OCI-LY7 (cell line): ENCODE measurements around the gene MEGF6. TPM values are rescaled to one million over a fixed set of nuclear protein-coding genes. Genes with fewer than 3 reads are reported as not detected.

ENCODE experiments used
- BruUV-seq: library from RNA; stranded (reverse); fragments of 400-500 nt; replicated peaks from 2 replicates; lab custom pipeline; 2021; lab: Mats Ljungman, UMichigan
- CTCF ChIA-PET: fragments of 300-600 bp; sonication (Branson Sonifier 250); formaldehyde crosslinking; loops from one replicate; lab custom pipeline; 2022; ENCODE audit warnings: antibody characterized with exemption; ENCODE audit not compliant: unreplicated experiment; lab: Charles Lee
- POLR2A ChIA-PET: fragments of 300-600 bp; sonication (Branson Sonifier 250); formaldehyde crosslinking; loops from one replicate; lab custom pipeline; 2022; ENCODE audit warnings: antibody characterized with exemption; lab: Charles Lee
- DNase-seq: peaks from one replicate; pipeline ENCODE4 v3.0.0-alpha.2; 2015; ENCODE audit warnings: low spot score
- H2AFZ ChIP-seq: fragments of 200-600 bp; sonication (generic), shearing (Covaris generic); 2 replicates; pipeline ENCODE4 v1.6.1; 2014; ENCODE audit warnings: mild to moderate bottlenecking, antibody characterized with exemption, low read length, moderate library complexity
- H3K27ac ChIP-seq: fragments of 200-600 bp; sonication (generic); 2 replicates; pipeline ENCODE4 v1.5.1; 2014; ENCODE audit warnings: mixed run types, low read depth, mild to moderate bottlenecking, moderate library complexity, low read length, inconsistent platforms; ENCODE audit not compliant: poor library complexity, severe bottlenecking
- H3K36me3 ChIP-seq: fragments of 200-600 bp; sonication (generic); 2 replicates; pipeline ENCODE4 v1.6.1; 2014; ENCODE audit warnings: mild to moderate bottlenecking, antibody characterized with exemption, low read length, moderate library complexity, mixed read lengths; ENCODE audit not compliant: insufficient read depth
- H3K4me1 ChIP-seq: fragments of 200-600 bp; sonication (generic); 2 replicates; pipeline ENCODE4 v1.5.1; 2014; ENCODE audit warnings: mild to moderate bottlenecking, low read length; ENCODE audit not compliant: insufficient read depth, poor library complexity, severe bottlenecking
- H3K4me2 ChIP-seq: fragments of 200-600 bp; sonication (generic); 2 replicates; pipeline ENCODE4 v1.6.1; 2014; ENCODE audit warnings: mild to moderate bottlenecking, low read length
- H3K4me3 ChIP-seq: fragments of 200-600 bp; sonication (generic); 2 replicates; pipeline ENCODE4 v1.5.1; 2014; ENCODE audit warnings: mild to moderate bottlenecking, low read depth, low read length; ENCODE audit not compliant: poor library complexity, severe bottlenecking
- H3K79me2 ChIP-seq: fragments of 200-600 bp; sonication (generic); 2 replicates; pipeline ENCODE4 v1.6.1; 2016; ENCODE audit warnings: low read depth, mild to moderate bottlenecking, low read length, moderate library complexity, mixed read lengths; ENCODE audit not compliant: insufficient read depth
- H3K9me2 ChIP-seq: fragments of 200-600 bp; sonication (generic); 2 replicates; pipeline ENCODE4 v1.6.1; 2016; ENCODE audit warnings: mild to moderate bottlenecking, low read length, mixed read lengths; ENCODE audit not compliant: insufficient read depth
- H3K9me3 ChIP-seq: fragments of 200-600 bp; sonication (generic); 2 replicates; pipeline ENCODE4 v1.6.1; 2014; ENCODE audit warnings: mild to moderate bottlenecking, mixed run types, low read length, mixed read lengths
- H4K20me1 ChIP-seq: fragments of 200-600 bp; sonication (generic); 2 replicates; pipeline ENCODE4 v1.6.1; 2014; ENCODE audit warnings: mild to moderate bottlenecking, antibody characterized with exemption, low read length, moderate library complexity, mixed read lengths; ENCODE audit not compliant: insufficient read depth
- EZH2phosphoT487 ChIP-seq: fragments of 200-600 bp; sonication (generic); IDR thresholded peaks from 2 replicates; pipeline ENCODE4 v1.6.1; 2018; ENCODE audit warnings: low read depth, borderline replicate concordance, mild to moderate bottlenecking, mixed run types, antibody characterized with exemption, low read length, moderate library complexity, mixed read lengths
- intact Hi-C: fragments of 100-400 bp; cut with micrococcal nuclease; formaldehyde crosslinking; loops from one replicate; pipeline ENCODE4 v1.10.0; 2022; ENCODE audit not compliant: unreplicated experiment
- total RNA-seq, 2 experiments: library from RNA; depleted of rRNA in 1 of 2; stranded (reverse); fragments of >200 nt in 1 of 2; shearing (Covaris generic) in 1 of 2; gene quantifications; 2 replicates each; pipeline ENCODE4 v1.2.3, GENCODE V29; 2014 to 2022
- TF ChIP-seq, protein P1 (sequence below): fragments of 200-600 bp; sonication (generic); conservative IDR thresholded peaks from 2 replicates; pipeline ENCODE4 v1.5.1; 2014; ENCODE audit warnings: mild to moderate bottlenecking, antibody characterized with exemption, low read length, moderate library complexity, mixed read lengths

Gene MEGF6
- total RNA-seq, 2 experiments from 2014 or later = 0.15 to 0.32 TPM

DNA sequence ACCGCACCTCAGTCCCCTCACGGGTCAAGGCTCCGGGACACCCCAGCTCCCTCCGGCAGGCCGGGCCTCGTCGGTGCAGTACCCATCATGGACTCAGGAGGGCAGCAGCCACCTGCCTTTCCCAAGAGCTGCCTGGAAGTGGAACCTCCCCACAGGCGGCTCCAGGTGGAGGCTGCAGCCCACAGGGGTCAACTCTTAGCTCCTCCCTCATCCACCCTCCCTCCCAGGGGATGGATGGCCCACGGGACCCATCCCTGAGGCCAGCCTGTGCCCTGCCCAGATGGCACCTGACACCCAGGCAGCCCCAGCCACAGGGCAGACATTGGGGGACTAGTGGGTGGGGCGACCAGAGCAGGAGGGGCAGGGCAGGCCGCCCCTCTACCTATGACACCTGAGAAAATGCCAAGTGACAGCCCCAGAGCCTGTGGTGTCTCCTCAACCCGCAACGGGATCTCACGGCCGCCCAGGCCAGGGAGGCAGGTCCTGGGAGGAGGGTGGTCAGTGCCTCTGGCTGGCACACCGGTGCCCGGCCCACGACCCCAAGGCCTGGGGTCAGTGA lies 158.0 kb downstream of the MEGF6 start:
- no peaks in the 10 kb centered on the region for H3K4me1 ChIP-seq
- H4K20me1 ChIP-seq = no peaks in the 10 kb centered on the region; the same call in 1 of the 2 replicates
- no peak overlapping the region for H3K4me3 ChIP-seq
- H3K9me3 ChIP-seq = no peaks in the 10 kb centered on the region
- intact Hi-C loops = loop anchor here (2.0 kb wide), 2 partner anchors 32 to 166 kb away; no protein-coding TSS in a partner anchor
- no peaks in the 10 kb centered on the region for H3K9me2 ChIP-seq
- TF ChIP-seq, protein P1, sequence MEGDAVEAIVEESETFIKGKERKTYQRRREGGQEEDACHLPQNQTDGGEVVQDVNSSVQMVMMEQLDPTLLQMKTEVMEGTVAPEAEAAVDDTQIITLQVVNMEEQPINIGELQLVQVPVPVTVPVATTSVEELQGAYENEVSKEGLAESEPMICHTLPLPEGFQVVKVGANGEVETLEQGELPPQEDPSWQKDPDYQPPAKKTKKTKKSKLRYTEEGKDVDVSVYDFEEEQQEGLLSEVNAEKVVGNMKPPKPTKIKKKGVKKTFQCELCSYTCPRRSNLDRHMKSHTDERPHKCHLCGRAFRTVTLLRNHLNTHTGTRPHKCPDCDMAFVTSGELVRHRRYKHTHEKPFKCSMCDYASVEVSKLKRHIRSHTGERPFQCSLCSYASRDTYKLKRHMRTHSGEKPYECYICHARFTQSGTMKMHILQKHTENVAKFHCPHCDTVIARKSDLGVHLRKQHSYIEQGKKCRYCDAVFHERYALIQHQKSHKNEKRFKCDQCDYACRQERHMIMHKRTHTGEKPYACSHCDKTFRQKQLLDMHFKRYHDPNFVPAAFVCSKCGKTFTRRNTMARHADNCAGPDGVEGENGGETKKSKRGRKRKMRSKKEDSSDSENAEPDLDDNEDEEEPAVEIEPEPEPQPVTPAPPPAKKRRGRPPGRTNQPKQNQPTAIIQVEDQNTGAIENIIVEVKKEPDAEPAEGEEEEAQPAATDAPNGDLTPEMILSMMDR = peak; percentile 81
- no peak for TF ChIP-seq EZH2phosphoT487
- peak; percentile 57 for DNase-seq
- H3K4me2 ChIP-seq = no peak overlapping the region
- POLR2A ChIA-PET = interaction anchor here (0.7 kb wide), 2 partner anchors 11 to 16 kb away, joined by 3 to 4 read pairs; no protein-coding TSS in a partner anchor
- BruUV-seq = no TSS peak
- CTCF ChIA-PET = interaction anchor here (1.1 kb wide), 1 partner anchor 32 kb away, joined by 3 read pairs; no protein-coding TSS in a partner anchor
- H3K79me2 ChIP-seq = no peaks in the 10 kb centered on the region
- no peak overlapping the region for H3K27ac ChIP-seq
- H3K36me3 ChIP-seq = no peaks in the 10 kb centered on the region
- H2AFZ ChIP-seq = no peak overlapping the region

DNA sequence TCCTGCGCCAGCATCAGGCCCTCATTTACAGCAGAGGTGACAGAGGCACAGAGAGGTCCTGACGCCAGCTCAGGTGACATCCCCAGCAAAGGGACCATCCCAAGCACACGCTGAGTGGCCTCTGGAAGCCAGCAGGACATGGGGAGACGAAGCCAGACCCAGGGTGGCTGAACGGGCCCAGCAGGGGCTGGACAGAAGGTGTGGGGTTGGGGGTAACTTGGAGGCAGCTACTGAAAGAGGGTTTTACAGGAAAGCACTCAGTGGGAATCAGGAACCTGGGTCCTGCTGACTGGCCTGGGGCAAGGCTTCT lies 158.5 kb downstream of the MEGF6 start:
- CTCF ChIA-PET = interaction anchor here (0.6 to 1.1 kb wide), 2 partner anchors 33 to 173 kb away, joined by 3 read pairs; no protein-coding TSS in a partner anchor

More for the DNA sequence above, 158.5 kb downstream of the MEGF6 start:
- Histone ChIP-seq H3K36me3 (no peaks in the 10 kb centered on the region), H3K79me2 (no peaks in the 10 kb centered on the region), H4K20me1 (no peaks in the 10 kb centered on the region; the same call in 1 of the 2 replicates), H3K27ac (no peak overlapping the region), H2AFZ (no peak overlapping the region), H3K4me1 (no peaks in the 10 kb centered on the region), H3K4me2 (no peak overlapping the region), H3K4me3 (no peak overlapping the region), H3K9me2 (no peaks in the 10 kb centered on the region), H3K9me3 (no peaks in the 10 kb centered on the region)
- POLR2A ChIA-PET = interaction anchor here (0.7 kb wide), 2 partner anchors 11 to 17 kb away, joined by 3 to 4 read pairs; no protein-coding TSS in a partner anchor
- no peak for DNase-seq
- no TSS peak for BruUV-seq
- TF ChIP-seq, protein P1 = no peak
- no peak for TF ChIP-seq EZH2phosphoT487
- intact Hi-C loops = loop anchor here (2.0 kb wide), 2 partner anchors 32 to 166 kb away; no protein-coding TSS in a partner anchor
